Right lobe of liver (tissue), 4 donors: ENCODE measurements around the gene ABHD12B.

Experiments used
- CTCF ChIP-seq, 4 donors: fragments of 200-600 bp in 3 of 4; fragments of 450-650 bp in 1 of 4; IDR thresholded peaks; one replicate each; pipeline versions ENCODE4 v1.5.1 to v1.8.0; 2016 to 2022; ENCODE audit warnings: antibody characterized with exemption in 4 of 4, mild to moderate bottlenecking in 2 of 4
- POLR2A ChIP-seq: fragments of 450-650 bp; IDR thresholded peaks from one replicate; pipeline ENCODE4 v1.6.1; 2017; ENCODE audit warnings: antibody characterized with exemption, mild to moderate bottlenecking
- donor health status: DM: no; HTN: no; CAD: no.
- donor health status: DM: no; HTN: no; CAD: no.
- donor health status: DM: no; HTN: yes; CAD: no.

- TF ChIP-seq POLR2A (no peak), CTCF (IDR thresholded peaks at IDR 0.05) (no peak)
These were observed 51.0 kb downstream of the ABHD12B start for GRCh38 chr14:50922803-50923202.
